A204.1 (cell line): Measurements from ENCODE around the gene CCDC27.
"Not testable (repeated sequence)": the region's sequence is repeated elsewhere in the genome, so short reads cannot be mapped to it uniquely, and the experiment has no call there.

Experiments used
- FAIRE-seq: peaks from 2 replicates; lab custom pipeline; 2012; peaks lifted over from hg19 to GRCh38; lab: Jason Lieb, UNC

The CCDC27 gene

DNA sequence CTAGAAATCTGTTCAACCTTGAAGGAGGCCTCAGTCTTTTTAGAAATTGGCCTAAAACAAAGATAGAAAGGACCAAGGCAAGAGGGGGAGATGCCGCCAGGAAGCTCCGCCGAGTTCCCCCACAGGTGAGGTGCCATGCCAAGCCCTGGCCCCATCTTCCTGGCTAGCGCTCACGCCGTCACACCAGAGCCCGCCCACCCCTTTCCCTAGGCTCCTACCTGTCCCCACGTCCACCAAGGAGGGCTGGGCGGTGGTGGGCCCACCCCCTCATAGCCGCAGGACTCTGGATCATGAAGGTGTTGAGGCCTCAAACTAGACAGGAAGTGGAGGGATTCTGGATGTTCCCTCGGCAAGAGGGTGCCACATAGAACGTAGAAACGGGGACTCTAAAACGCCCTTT, 15.5 kb upstream of the CCDC27 start:
- no peak for FAIRE-seq

DNA sequence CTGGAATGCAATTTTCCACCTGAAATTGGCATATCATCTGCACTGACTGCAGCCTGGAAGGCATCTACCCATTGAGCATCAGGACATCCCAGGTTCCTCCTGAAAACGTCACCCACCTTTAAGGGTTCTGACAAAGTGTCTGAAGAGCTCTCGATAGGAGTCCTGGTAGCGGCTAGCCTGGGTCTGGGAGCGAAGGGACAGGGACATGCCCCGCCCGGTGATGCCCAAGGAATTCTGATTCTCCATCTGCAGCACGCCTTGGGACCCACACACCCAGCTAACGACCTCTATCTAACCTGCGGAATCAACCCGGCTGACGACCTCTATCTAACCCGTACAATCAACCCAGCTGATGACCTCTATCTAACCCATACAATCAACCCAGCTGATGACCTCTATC, 13.3 kb upstream of the CCDC27 start:
- FAIRE-seq = no peak

DNA sequence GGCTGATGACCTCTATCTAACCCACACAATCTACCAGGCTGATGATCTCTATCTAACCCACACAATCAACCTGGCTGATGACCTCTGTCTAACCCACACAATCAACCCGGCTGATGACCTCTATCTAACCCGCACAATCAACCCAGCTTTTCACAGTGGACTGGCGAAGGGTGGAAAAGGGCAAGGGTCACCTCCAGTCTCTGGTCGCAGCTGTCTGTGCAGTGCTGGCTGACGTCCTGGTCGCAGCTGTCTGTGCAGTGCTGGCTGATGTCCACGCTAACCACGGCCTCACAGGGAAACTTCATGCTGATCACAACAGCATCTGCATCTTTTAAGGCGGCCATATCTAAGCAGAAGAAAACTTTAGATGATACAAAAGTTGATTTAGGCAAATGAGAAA, 12.2 kb upstream of the CCDC27 start:
- no peak for FAIRE-seq

DNA sequence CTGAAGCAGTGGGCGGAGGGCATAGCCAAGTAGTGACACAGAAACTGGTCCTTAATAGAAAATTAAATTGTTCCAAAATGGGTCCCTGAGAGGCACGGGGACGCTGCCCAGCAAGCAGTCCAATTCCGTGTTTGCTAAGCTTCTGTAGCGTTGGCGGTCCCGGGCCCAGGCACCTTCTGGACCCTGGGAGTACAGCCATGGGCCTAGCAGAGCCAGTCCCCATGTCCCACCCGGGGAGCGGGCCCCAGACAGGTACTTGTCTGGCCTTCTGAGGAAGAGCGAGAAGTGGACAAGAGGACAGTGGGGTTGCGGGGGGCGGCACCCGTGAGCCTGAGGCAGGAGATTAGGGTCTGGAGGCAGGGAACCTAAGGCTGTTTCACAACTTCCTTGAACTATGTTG, 11.5 kb upstream of the CCDC27 start:
- no peak for FAIRE-seq

DNA sequence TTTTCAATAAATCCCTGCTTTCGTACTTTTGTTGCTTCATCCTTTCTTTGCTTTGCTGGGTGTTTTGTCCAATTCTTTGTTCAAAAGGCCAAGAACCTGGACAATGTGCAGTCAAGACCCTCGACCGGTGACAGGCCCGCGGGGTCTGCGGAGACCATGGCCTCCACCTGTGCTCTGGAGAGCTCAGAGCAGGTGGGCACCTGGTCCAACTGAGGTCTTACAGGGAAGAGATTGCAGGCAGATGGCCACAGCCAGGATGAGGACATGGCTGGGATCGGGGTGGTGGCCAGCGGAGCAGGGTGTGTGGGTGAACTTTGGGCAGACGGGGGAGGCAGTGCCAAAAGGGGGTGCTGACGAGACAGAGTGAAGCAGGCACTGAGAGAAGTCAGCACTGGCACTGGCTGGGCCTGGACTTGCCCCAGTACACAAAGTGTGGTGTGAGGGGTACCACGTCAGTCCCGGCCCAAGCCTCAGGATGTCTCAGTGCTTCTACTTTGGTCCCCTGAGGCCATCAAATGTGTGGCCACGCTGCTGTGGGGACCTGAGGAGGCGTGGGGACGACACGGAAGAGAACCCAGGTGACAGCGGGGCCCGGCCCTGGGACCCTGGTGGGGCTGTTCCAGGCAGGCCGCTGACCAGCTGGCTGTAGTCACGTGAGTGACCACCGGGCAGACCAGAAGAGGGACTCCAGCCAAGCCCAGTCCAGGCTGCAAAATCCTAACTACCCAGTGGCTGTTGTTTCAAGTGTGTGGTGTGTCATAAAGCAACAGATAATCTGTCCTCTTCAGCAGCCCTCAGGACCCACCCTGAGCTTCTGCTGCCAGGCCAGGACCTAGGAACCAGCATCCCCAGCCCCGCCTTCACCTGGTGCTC, 10.4 kb upstream of the CCDC27 start:
- no peak for FAIRE-seq

DNA sequence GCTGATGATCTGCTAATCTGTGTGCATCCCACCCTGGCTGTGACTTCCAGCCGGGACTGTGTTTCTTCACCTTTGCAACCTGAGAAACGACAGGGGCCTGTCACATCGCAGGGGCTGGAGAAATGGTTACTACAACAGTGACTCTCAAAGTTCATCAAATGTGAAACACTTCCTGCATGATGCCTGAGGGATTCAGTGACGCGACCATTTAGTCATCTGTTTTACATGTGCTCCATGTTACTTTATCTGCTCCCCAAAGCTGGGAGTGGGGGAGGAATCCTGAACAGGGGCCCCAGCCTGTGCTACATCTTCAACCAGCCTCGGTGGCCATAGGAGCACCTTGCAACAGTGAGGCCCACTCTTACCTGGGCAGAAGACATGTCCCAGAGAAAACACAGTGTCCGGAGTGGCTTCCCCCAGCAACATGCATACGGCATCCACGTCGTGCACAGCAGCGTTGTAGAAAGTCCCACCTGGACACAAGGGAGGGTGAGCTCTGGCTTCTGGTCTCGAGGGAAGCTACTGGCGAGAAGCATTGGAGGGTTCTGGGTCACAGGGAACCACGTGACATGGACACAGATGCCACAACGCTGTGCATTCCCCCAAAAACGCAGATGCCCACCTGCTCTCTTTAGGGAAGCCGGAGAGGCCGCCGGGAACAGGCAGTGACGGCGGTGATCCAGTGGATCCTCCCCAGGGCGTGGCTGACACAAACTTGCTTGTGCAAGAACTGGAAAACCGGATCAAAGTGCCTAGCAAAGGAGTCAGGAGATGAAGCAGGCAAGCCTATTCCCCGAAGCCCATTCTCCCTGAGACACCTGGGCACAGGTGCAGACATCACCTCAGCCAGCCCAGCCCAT, 9.6 kb upstream of the CCDC27 start:
- no peak for FAIRE-seq

DNA sequence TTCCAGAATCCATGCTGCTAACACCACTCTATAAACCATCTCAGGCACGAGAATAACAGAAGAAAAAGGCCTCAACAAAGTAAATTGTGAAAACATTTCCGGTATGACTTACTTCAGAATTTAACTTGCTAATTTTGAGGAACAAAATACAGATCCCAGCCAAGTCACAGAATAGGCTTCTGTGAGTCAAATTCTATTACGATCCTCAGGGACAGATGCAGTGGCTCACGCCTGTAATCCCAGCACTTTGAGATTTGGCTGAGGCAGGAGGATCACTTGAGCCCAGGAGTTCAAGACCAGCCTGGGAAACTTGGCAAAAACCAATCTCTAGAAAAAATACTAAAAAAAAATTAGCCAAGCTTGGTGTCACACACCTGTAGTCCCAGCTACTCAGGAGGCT, 8.8 kb upstream of the CCDC27 start:
- FAIRE-seq = no peak

DNA sequence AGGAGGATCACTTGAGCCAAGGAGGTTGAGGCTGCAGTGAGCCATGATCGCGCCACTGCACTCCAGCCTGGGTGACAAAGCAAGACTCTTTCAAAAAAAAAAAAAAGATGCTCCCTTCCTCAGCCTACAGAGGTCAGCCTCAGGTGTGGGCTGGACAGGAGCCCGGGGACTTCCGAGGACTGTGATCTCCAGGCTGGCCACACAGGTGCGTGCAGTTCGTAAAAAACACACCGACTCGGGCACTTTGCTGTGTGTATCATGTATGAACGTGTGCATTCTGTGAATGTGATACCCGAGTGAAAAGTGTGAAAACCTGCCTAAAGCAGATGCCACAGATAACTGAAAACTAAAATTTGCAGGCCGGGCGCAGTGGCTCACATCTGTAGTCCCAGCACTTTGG, 8.4 kb upstream of the CCDC27 start:
- FAIRE-seq = no peak

DNA sequence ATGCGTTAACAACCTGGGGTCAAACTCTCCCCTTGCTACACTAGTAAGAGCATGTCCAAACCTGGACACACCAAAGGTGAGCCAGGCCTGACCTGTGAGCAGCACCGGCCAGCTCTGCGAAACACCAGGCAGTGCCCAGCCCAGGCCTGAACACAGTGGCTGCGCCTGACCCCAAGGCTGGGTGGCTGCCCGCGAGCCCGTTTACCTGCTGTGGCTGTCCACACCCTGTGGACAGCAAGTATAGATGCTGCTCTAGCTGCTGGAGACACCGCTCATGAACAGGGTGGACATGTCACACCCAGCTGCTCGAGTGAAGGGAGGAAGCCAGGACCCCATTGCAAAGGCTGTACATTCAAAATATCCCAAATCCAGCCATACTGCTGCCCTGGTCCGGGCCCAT, 7.6 kb upstream of the CCDC27 start:
- no peak for FAIRE-seq

DNA sequence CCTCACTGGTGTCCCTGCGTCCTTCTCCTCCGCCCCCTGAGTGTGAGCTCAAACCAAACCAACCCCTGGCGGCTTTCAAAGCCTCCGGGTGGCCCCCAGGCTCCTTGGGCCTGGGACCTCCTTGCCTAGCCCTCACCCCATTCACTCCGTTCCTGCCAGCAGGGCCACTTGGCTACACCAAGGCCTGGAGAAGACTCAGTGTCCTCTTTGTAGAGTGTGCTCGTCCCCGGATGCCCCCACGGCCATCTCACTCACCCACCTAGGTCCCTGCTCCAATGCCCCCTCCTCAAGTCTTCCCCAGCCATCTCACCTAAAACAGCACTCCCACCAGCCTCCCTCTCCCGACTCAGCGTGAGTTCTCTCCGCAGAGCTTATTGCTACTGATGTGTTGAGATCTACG, 7.2 kb upstream of the CCDC27 start:
- no peak for FAIRE-seq

DNA sequence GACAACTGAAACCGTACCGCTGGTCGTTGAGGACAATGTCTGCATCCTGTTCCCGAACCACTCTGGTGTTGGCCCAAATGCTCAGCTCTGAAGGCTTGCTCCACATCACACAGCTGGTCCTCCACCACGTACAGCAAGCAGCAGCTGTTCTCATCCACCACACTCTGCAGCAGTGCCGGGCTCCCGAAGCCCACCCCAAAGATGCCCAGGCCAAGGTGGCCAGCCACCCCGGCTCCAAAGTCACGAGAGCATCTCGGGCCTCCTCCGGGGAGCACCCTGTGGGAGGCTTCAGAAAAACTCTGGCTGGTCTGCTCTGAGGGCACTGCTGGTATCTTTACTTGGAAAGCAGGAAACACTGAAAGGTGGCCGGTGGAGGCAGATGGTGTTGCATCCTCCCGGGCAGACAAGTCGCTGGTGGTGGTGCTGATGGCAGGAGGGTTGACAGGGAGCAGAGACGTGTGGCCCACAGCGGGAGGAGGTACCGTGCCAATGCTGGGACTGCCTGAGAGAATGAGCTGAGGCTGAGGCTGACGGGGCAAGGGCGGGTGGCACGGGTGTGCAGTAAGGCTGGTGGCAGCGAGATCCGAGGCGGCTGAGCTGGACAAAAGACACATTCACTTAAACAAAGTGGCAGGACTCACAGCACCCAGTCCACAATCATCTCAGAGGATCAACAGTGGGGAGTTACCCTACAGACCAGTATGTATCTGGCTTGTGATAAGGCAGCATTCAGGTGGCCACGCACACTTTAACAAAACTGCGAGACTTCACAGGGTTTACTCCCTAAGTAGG, 6.5 kb upstream of the CCDC27 start:
- no peak for FAIRE-seq

DNA sequence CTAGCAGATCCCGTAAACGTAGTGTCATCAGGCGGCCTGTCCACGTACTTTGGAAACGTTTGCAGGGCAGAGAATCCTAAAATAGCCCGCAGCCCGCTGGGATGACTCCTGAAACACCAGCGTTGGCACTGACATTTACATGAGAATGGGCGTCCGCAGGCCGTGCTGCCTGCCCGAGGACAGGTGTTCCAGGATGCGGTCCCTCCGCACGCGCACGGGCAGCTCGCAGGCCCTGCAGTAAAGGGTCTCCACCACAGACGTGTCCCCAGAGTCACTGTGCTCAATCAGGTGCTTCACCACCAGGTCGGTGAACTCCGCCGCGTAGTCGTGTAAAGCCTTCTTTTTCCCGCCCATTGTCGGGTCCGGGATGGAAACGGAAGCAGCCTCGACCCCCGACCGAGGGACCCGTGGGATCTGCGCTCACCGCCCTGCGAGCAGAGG, 5.8 kb upstream of the CCDC27 start:
- FAIRE-seq = no peak

DNA sequence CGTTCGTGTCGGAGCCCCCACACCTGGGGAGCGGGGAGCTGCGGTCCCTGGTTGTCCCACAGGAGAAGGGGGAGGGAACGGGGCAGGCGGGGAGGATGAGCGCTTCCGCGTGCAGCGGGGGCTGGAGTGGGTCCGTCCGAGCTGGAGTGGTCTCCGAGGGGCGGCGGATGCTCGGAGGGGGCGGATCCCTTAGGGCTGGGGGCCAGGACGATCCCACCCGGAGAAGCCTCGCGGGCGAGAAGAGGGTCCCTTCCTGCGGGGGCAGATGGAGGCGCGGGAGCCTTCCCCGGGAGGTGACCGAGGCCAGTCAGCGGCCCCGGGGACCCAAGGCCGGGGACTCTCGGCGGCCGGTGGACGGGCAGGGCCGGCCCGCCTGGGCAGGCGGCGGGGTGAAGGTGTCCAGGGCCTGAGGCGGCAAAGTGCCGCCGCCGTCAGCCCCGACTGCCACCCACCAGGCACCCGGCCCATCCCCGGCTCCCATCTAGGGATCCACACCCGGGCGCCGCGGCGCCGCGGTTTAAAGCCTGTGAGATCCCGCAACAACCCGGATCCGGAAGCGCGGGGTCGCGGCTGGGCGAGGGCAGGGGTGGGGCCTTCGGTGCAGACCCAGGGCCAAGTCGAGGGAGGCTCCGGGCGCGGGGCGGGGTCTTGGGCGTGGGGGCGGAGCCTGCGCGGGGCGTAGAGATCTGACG, 5.3 kb upstream of the CCDC27 start:
- FAIRE-seq = no peak

DNA sequence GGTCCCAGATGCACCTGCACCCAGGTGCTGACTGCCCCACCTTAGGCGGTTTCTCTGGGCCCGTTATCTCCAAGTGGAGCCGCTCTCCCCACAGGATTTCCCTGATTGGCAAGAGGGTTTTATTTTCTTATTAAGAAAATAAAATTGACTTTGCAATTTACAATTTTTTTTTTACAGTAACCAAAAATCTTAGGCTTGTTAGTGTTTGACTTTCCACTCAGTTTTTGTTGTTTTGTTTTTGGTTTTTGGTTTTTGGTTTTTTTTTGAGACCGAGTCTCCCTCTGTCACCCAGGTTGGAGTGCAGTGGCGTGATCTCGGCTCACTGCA, 4.8 kb upstream of the CCDC27 start:
- FAIRE-seq = no peak

DNA sequence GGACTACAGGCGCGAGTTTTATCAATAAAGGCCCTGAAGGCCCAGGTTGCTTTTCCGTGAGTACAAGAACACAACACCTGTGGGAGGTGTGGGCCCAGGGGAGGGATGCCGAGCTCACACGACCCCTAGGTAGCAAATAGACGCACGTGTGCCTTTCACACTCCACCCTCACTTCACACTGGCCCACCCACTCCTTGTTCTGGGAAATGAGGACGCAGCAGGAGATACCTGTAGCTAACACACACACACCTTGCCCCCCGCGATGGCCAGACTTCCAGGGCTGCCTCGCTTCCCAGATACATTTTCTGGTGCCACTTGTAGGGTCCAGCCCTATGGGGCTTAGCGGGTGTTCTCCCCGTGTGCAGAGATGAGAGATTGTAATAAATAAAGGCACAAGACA, 4.3 kb upstream of the CCDC27 start:
- FAIRE-seq = no peak

DNA sequence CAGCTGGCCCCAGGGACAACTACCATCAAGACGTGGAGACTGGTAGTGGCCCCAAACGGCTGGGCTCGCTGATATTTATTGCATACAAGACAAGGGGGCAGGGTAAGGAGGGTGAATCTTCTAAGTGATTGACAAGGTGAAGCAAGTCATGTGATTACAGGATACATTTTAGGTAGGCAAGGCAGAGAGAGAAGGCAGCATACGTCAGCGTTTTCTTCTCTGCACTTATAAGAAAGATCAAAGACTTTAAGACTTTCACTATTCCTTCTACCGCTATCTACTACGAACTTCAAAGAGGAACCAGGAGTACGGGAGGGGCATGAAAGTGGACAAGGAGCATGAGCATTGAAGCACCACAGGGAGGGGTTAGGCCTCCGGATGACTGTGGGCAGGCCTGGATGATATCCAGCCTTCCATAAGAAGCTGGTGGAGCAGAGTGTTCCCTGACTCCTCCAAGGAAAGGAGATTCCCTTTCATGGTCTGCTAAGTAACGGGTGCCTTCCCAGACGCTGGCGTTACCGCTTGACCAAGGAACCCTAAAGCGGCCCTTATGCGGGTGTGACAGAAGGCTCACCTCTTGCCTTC, 3.8 kb upstream of the CCDC27 start:
- FAIRE-seq = not testable (repeated sequence)

DNA sequence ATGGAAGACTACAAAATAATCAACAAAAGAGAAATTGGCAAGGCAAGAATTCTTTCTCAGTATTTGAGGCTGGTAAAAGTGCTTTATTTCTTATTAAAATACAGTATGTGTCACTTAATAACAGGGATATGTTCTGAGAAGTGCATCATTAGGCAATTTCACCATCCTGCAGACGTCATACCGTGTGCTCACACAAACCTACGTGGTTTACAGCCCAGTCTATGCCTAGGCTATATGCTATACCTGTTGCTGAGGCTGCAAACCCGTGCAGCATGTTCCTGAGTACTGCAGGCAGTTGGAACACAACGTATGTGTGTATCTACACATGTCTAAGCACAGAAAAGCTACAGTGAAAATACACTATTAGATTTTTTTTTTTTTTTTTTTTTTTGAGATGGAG, 2.7 kb upstream of the CCDC27 start:
- FAIRE-seq = no peak

DNA sequence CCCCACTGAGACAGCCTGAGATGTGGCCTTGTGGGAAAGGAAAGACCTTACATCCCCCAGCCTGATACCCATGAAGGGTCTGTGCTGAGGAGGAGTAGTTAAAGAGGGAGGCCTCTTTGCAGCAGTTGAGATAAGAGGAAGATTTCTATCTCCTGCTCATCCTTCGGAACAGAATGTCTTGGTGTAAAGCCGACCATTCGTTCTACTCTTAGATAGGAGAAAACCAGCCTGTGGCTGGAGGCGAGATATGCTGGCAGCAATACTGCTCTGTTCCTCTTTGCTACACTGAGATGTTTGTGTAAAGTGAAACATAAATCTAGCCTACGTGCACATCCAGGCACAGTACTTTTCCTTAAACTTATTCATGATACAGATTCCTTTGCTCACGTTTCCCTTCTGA, 1.5 kb upstream of the CCDC27 start:
- FAIRE-seq = no peak

DNA sequence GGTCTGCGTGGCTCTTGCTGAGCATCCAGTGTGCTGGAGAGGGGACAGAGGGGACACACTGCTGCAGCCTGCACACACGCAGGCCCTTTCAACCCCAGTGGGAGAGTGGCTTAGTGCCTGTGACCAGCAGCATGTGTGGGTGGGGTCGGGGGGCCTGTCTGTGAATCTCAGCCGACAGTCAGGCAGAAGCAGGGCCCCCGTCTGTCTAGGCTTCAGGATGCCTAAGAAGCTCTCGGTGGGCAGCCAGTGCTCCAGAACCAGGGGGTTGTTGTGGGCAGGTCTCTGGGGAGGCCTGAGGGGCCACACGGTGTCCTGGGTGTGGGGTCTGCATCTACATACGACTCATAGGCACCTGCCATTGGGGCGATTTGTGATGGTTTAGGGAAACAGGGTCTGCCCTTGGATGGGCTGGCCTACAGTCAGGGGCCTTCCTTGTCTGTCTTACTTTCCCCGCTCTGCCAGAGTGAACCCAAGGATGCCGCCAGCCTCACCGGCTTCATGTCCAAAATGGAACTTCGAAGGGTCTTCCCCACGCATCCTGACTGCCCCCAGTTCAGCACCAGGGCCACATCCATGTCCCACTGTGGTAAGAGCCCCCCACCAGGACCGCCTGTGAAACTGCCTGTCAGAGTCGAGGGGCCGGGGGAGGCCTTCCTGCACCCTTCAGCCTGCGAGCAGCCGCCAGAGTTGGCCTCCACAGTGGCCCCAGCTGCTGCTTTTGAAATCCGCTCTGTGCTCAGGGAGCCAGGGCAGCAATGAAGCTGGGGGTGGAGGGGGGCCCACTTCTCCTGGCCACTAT, 1.6 kb downstream of the CCDC27 start:
- no peak for FAIRE-seq

DNA sequence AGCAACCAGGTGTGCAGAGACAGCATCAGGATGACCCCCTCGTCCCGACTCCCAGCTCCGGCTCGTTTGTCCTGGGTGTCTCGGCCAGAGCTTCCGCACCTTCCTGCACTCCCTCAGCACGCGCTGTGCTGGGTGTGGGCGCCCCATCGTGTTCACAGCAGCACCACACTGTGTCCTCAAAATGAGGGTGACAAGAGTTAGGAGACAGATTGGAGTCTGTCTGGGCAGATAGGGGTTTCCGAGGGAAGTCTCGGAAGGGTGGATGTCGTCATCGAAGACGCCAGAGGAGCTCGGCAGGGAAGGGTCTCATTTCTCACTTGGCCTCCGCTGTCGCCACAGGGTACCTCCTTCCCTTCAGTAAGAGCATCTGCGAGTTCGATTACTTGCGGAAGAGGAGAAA, 4.1 kb downstream of the CCDC27 start:
- no peak for FAIRE-seq

DNA sequence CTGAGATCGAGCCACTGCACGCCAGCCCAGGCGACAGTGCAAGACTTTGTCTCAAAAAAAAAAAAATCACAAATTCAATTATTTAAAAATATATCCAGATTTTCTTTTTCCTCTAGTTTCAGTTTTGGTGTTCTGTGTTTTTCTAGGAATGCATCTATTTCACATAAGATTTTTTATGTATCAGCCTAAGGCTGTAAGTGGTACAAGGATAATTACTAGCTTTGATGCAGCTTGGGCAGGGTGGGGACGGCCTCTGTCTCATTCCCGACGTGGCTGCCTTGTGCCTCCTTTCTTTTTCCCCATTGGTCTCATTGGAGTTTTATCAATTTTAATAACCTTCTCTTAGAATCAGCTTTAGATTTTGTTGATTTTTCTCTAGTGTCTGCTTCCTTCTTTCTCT, 6.9 kb downstream of the CCDC27 start:
- FAIRE-seq = no peak
